ENCODE data around the gene SLC9A4.
A peak's percentile ranks its signal among the peaks of the same experiment; 100 is the strongest.

Gene SLC9A4

GRCh38 chr2:102498414-102498813 is 25.4 kb downstream of the SLC9A4 start:
- no peak for DNase-seq (ENCODE audit: low read depth, low spot score)

- no peak for DNase-seq (ENCODE audit: low read depth, low spot score)
These were observed 26.5 kb downstream of the SLC9A4 start for GRCh38 chr2:102499558-102499957.

- no peak for DNase-seq (ENCODE audit: low read depth, low spot score)
These were observed 29.6 kb downstream of the SLC9A4 start for GRCh38 chr2:102502576-102502975.

GRCh38 chr2:102504833-102505232 is 31.8 kb downstream of the SLC9A4 start:
- no peak for DNase-seq (ENCODE audit: low read depth, low spot score)

- no peak for DNase-seq (ENCODE audit: low read depth, low spot score)
These were observed 32.3 kb downstream of the SLC9A4 start for GRCh38 chr2:102505290-102505689.

GRCh38 chr2:102506743-102507142 is 33.7 kb downstream of the SLC9A4 start:
- DNase-seq (ENCODE audit: low read depth, low spot score): no peak

- no peak for DNase-seq (ENCODE audit: low read depth, low spot score)
These were observed 35.8 kb downstream of the SLC9A4 start for GRCh38 chr2:102508863-102509262.

- no peak for DNase-seq (ENCODE audit: low read depth, low spot score)
These were observed 36.7 kb downstream of the SLC9A4 start for GRCh38 chr2:102509749-102510148.

- DNase-seq (ENCODE audit: low read depth, low spot score): no peak
These were observed 38.0 kb downstream of the SLC9A4 start for GRCh38 chr2:102510791-102511575.

- no peak for DNase-seq (ENCODE audit: low read depth, low spot score)
These were observed 39.1 kb downstream of the SLC9A4 start for GRCh38 chr2:102512161-102512560.

GRCh38 chr2:102513355-102513939 is 40.4 kb downstream of the SLC9A4 start:
- no peak for DNase-seq (ENCODE audit: low read depth, low spot score)

- DNase-seq (ENCODE audit: low read depth, low spot score): peak; percentile 61
These were observed 41.2 kb downstream of the SLC9A4 start for GRCh38 chr2:102514061-102514785.

GRCh38 chr2:102515851-102516250 is 42.8 kb downstream of the SLC9A4 start:
- no peak for DNase-seq (ENCODE audit: low read depth, low spot score)

- no peak for DNase-seq (ENCODE audit: low read depth, low spot score)
These were observed 45.1 kb downstream of the SLC9A4 start for GRCh38 chr2:102518170-102518569.

GRCh38 chr2:102520009-102520408 is 47.0 kb downstream of the SLC9A4 start:
- no peak for DNase-seq (ENCODE audit: low read depth, low spot score)

GRCh38 chr2:102520801-102521200 is 47.8 kb downstream of the SLC9A4 start:
- no peak for DNase-seq (ENCODE audit: low read depth, low spot score)

- no peak for DNase-seq (ENCODE audit: low read depth, low spot score)
These were observed 49.1 kb downstream of the SLC9A4 start for GRCh38 chr2:102522162-102522561.

GRCh38 chr2:102522890-102523289 is 49.9 kb downstream of the SLC9A4 start:
- no peak for DNase-seq (ENCODE audit: low read depth, low spot score)

- DNase-seq (ENCODE audit: low read depth, low spot score): no peak
These were observed 50.6 kb downstream of the SLC9A4 start for GRCh38 chr2:102523651-102524050.

- DNase-seq (ENCODE audit: low read depth, low spot score): no peak
These were observed 54.1 kb downstream of the SLC9A4 start for GRCh38 chr2:102527086-102527485.

- no peak for DNase-seq (ENCODE audit: low read depth, low spot score)
These were observed 65.5 kb downstream of the SLC9A4 start for GRCh38 chr2:102538491-102538890.

GRCh38 chr2:102540882-102541281 is 67.9 kb downstream of the SLC9A4 start:
- no peak for DNase-seq (ENCODE audit: low read depth, low spot score)

GRCh38 chr2:102544182-102544581 is 71.2 kb downstream of the SLC9A4 start:
- no peak for DNase-seq (ENCODE audit: low read depth, low spot score)

Data from smooth muscle cell of the brain vasculature (primary cell).